ENCODE measurements around the gene GPX7. TPM values are rescaled to one million over a fixed set of nuclear protein-coding genes. Genes with fewer than 3 reads are reported as not detected.

Gene GPX7
- total RNA-seq, 5 donors from 2014 or later (not counting 1 experiment from before 2014, with no cell fraction given): 13.4 to 28.1 (median 22.9) TPM

DNA sequence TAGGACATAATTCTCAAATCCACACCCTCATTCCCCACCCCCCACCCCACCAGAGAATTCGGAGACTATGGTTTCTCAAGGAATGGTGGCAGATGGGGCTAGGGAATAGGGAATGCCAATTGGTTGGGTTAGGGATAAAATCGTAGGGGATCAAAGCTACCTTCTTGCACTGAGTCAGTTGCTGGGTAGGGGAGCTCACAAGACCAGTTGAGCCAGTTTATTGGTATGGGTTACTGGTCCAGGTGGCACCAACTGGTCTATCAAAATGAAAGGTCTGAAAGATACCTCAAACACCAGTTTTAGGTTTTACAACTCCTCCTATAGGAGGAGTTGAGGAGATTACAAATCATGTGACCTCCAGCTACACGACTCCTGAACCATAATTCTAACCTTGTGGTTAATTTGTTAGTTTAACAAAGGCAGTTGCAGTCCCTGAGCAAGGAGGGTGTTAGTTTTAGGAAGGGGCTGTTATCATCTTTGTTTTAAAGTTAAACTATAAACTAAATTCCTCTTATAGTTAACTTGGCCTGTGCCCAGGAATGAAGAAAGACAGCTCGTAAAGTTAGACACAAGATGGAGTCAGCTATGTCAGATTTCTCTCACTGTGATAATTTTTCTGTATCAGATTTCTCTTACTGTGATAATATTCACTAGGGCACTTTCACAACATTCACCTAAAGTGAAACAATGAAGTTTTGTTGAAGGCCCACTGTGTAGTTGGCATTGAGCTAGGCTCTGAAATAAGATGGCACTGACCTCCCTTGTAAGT, 33.3 kb downstream of the GPX7 start:
- peak overlapping the region; percentile 2 to 5 for H3K4me3 ChIP-seq (ENCODE audit: control insufficient read depth in 1 of 2, extremely low read depth in 1 of 2, low read length in 1 of 2)
- ATAC-seq (replicated peaks in 1 of 4): no peak
- WGBS (ENCODE audit: insufficient coverage): no CpG with 5 or more reads among the region's 4 CpGs
- H3K9me3 Mint-ChIP-seq: no peaks in the 10 kb centered on the region
- peak overlapping the region; percentile 99 to 100 for H3K27ac Mint-ChIP-seq
- H3K36me3 ChIP-seq (ENCODE audit: control insufficient read depth in 2 of 2, extremely low read depth in 1 of 2, insufficient read depth in 1 of 2, low read length in 1 of 2): no peaks in the 10 kb centered on the region
- ChIA-PET POLR2A (interaction anchor here (0.6 to 2.1 kb wide), 9 partner anchors 10 to 1198 kb away, joined by 3 to 10 read pairs (median 4); no protein-coding TSS in a partner anchor), CTCF (interaction anchor here (0.6 to 1.0 kb wide), 3 partner anchors 8 to 1667 kb away, joined by 3 to 4 read pairs (median 3); no protein-coding TSS in a partner anchor)
- peaks cover 80 to 82% (median 81%) of the 10 kb centered on the region in 3 donors for H3K4me1 Mint-ChIP-seq
- DNase-seq: peak in 2 of 35 experiments; percentile 2 to 60
- H3K36me3 Mint-ChIP-seq: peaks cover 16% of the 10 kb centered on the region
- H3K27ac ChIP-seq (ENCODE audit: low read length): peak overlapping the region; percentile 90
- H3K27me3 ChIP-seq (replicated peaks in 1 of 2; ENCODE audit: control insufficient read depth in 2 of 2, extremely low read depth in 1 of 2, insufficient read depth in 2 of 2, low read length in 1 of 2): no peaks in the 10 kb centered on the region
- H3K9me3 ChIP-seq: no peaks in the 10 kb centered on the region
- peaks cover 49 to 90% of the 10 kb centered on the region in 2 experiments for H3K4me1 ChIP-seq (ENCODE audit: control insufficient read depth in 1 of 2, extremely low read depth in 1 of 2, insufficient read depth in 2 of 2, low read length in 2 of 2)
- peak overlapping the region; percentile 91 to 95 (median 94) for H3K4me3 Mint-ChIP-seq
- no peaks in the 10 kb centered on the region for H3K27me3 Mint-ChIP-seq

DNA sequence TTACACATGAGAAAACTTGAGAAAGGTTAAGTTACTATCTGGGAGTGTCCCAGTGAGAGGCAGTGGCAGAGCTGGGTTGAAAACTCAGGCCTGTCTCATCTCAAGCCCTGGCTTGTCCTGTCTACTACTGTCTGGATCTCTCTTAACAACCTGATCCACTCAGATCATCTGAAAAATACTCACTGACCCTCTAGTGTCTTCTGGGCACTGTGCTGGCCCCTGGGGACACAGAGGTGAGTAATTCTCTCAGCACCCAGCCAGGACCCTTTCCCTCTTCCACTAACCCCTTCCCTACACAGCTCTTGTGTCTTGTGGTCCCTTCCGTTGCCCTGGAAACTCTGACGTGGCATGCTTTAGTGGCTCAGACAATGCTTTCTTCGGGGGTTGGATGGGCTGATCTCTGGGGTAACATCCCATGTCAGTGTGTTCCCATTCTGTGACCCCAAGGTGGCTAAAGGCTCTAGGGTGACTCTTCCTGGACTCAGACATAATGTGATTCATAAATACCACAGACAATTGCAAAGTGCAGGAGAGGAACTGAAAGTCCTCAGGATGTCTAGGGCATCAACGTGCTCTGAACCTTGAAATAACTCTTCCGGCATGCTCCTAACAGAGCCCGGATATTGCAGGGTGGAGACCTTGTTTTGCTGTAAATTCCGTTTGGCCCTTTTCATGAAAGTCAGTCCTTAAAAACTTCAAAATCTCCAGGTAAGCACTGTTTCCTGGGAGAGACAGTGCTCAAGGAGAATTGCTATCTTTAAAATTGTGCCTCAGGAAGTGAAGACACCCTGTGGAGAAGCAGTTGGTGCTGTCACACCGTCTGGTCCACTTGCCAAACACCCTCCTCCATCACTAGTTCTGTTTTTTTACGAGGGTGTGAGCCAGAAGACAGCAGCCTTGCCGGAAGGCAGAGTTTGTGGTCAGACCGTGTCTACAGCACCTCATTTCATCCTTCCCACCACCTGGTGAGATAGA, 34.8 kb downstream of the GPX7 start:
- H3K9me3 ChIP-seq: no peaks in the 10 kb centered on the region
- peak; percentile 71 to 75 (median 72) for ATAC-seq (replicated peaks in 1 of 4)
- peaks cover 0 to 3% of the 10 kb centered on the region in 2 donors for H3K36me3 ChIP-seq (ENCODE audit: control insufficient read depth in 2 of 2, extremely low read depth in 1 of 2, insufficient read depth in 1 of 2, low read length in 1 of 2)
- H3K27ac ChIP-seq (ENCODE audit: low read length): peak overlapping the region; percentile 99
- Mint-ChIP-seq H3K4me3 (peak overlapping the region; percentile 75 to 85 (median 83)), H3K36me3 (peaks cover 26% of the 10 kb centered on the region), H3K27me3 (no peaks in the 10 kb centered on the region), H3K27ac (peak overlapping the region; percentile 99 to 100), H3K4me1 (peaks cover 81 to 87% (median 83%) of the 10 kb centered on the region in 3 donors), H3K9me3 (peaks cover 0 to 5% (median 0%) of the 10 kb centered on the region in 3 donors)
- H3K27me3 ChIP-seq (replicated peaks in 1 of 2; ENCODE audit: control insufficient read depth in 2 of 2, extremely low read depth in 1 of 2, insufficient read depth in 2 of 2, low read length in 1 of 2): no peaks in the 10 kb centered on the region
- peak overlapping the region in 1 of 2 donors; percentile 22 for H3K4me3 ChIP-seq (ENCODE audit: control insufficient read depth in 1 of 2, extremely low read depth in 1 of 2, low read length in 1 of 2)
- H3K4me1 ChIP-seq (ENCODE audit: control insufficient read depth in 1 of 2, extremely low read depth in 1 of 2, insufficient read depth in 2 of 2, low read length in 2 of 2): peaks cover 50 to 93% of the 10 kb centered on the region in 2 experiments
- WGBS (ENCODE audit: insufficient coverage): 2% methylated on average over 5 of the region's 11 CpGs
- DNase-seq: peak; percentile 45 to 85 (median 65)
- CTCF ChIA-PET: interaction anchor here in 1 of 2 donors (0.9 to 1.0 kb wide), 2 partner anchors 49 to 84 kb away, joined by 4 read pairs; partner anchors contain the start of gene TUT4
- POLR2A ChIA-PET: interaction anchor here (0.6 to 2.1 kb wide), 2 partner anchors 49 to 84 kb away, joined by 3 to 10 read pairs; no protein-coding TSS in a partner anchor

DNA sequence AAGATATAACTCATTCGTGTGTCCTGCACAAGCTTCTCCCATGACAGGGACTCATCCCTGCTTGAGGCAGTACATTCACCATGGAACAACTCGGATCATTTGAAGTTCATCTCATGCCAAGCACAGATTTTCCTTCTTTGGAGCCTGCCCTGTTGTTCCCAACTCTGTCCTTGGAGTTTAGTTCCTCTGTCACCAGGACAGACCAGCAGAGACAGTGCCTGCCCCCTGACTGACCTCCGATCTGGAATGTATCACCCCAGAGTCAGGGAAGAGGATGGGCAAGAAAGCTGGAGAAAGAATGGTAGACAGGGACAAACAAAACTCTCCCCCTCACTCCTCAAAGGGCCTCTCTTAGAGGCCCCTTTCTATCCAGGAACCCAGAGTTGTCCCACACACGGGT, 35.8 kb downstream of the GPX7 start:
- 61% methylated on average over 2 of the region's 4 CpGs for WGBS (ENCODE audit: insufficient coverage)
- Mint-ChIP-seq H3K9me3 (peaks cover 0 to 5% (median 0%) of the 10 kb centered on the region in 3 donors), H3K36me3 (peaks cover 31% of the 10 kb centered on the region), H3K27me3 (no peaks in the 10 kb centered on the region), H3K4me3 (peak overlapping the region; percentile 75 to 85 (median 83)), H3K4me1 (peaks cover 80 to 87% (median 82%) of the 10 kb centered on the region in 3 donors), H3K27ac (peak overlapping the region; percentile 99 to 100)
- no peaks in the 10 kb centered on the region for H3K9me3 ChIP-seq
- H3K4me3 ChIP-seq (ENCODE audit: control insufficient read depth in 1 of 2, extremely low read depth in 1 of 2, low read length in 1 of 2): peak overlapping the region in 1 of 2 donors; percentile 22
- ATAC-seq (replicated peaks in 1 of 4) (no peak), DNase-seq (no peak)
- CTCF ChIA-PET: interaction anchor here in 1 of 2 donors (1.0 kb wide), 2 partner anchors 65 to 85 kb away, joined by 3 to 4 read pairs; partner anchors contain the start of gene TUT4
- H3K4me1 ChIP-seq (ENCODE audit: control insufficient read depth in 1 of 2, extremely low read depth in 1 of 2, insufficient read depth in 2 of 2, low read length in 2 of 2): peaks cover 45 to 90% of the 10 kb centered on the region in 2 experiments
- H3K36me3 ChIP-seq (ENCODE audit: control insufficient read depth in 2 of 2, extremely low read depth in 1 of 2, insufficient read depth in 1 of 2, low read length in 1 of 2): peaks cover 3 to 5% of the 10 kb centered on the region in 2 donors
- no peaks in the 10 kb centered on the region for H3K27me3 ChIP-seq (replicated peaks in 1 of 2; ENCODE audit: control insufficient read depth in 2 of 2, extremely low read depth in 1 of 2, insufficient read depth in 2 of 2, low read length in 1 of 2)
- POLR2A ChIA-PET: interaction anchor here in 1 of 2 donors (0.6 kb wide), 1 partner anchor 48 kb away, joined by 3 read pairs; no protein-coding TSS in a partner anchor
- H3K27ac ChIP-seq (ENCODE audit: low read length): peak overlapping the region; percentile 99

DNA sequence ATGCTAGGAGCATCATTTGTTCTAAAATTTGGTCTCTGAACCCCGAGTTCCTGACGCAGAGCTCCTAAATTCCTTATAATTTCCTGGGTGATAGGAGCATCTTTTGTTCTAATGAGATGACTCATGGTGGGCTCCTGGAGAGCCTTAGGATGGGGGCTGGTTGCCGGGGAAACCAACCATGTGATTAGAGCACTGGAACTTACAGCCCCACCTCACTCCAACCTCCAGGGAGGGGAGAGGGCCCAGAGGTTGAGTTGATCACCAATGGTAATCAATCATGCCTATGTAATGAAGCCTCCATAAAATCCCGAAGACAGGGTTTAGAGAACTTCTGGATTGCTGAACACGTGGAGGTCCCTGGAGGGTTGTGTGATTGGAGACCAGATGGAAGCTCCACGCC, 38.5 kb downstream of the GPX7 start:
- Mint-ChIP-seq H3K4me1 (peaks cover 67 to 71% (median 68%) of the 10 kb centered on the region in 3 donors), H3K27ac (peak overlapping the region; percentile 72 to 82), H3K4me3 (peak overlapping the region in 1 of 3 donors; percentile 58)

DNA sequence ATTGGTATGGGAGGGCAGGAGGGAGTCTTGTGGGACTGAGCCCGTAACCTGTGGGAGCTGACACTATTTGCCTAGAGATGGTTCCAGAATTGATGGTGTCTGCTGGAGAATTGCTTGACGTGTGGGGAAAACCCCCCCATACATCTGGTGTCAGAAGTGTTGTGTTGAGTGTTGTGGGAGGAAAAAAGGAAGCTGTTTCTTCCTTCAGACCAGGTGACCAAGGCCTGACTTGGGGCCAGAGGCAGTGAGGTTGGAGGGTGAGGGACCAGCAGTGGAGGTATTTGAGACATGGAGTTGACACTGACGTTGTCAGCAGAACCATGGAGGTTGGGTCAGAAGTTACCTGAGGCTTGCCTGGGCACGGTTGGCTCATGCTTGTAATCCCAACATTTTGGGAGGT, 39.1 kb downstream of the GPX7 start:
- 82% methylated on average over 2 of the region's 4 CpGs for WGBS (ENCODE audit: insufficient coverage)
- Histone ChIP-seq H3K4me1 (ENCODE audit: control insufficient read depth in 1 of 2, extremely low read depth in 1 of 2, insufficient read depth in 2 of 2, low read length in 2 of 2) (peaks cover 29 to 62% of the 10 kb centered on the region in 2 experiments), H3K36me3 (ENCODE audit: control insufficient read depth in 2 of 2, extremely low read depth in 1 of 2, insufficient read depth in 1 of 2, low read length in 1 of 2) (peaks cover 3 to 21% of the 10 kb centered on the region in 2 donors), H3K27me3 (replicated peaks in 1 of 2; ENCODE audit: control insufficient read depth in 2 of 2, extremely low read depth in 1 of 2, insufficient read depth in 2 of 2, low read length in 1 of 2) (no peaks in the 10 kb centered on the region), H3K9me3 (no peaks in the 10 kb centered on the region), H3K4me3 (ENCODE audit: control insufficient read depth in 1 of 2, extremely low read depth in 1 of 2, low read length in 1 of 2) (no peak overlapping the region), H3K27ac (ENCODE audit: low read length) (no peak overlapping the region)
- Mint-ChIP-seq H3K27me3 (no peaks in the 10 kb centered on the region), H3K36me3 (peaks cover 39% of the 10 kb centered on the region), H3K4me3 (peak overlapping the region in 1 of 3 donors; percentile 58), H3K9me3 (peaks cover 0 to 5% (median 0%) of the 10 kb centered on the region in 3 donors), H3K27ac (peak overlapping the region; percentile 72 to 82), H3K4me1 (peaks cover 64 to 68% (median 65%) of the 10 kb centered on the region in 3 donors)
- ChIA-PET CTCF (interaction anchor here in 1 of 2 donors (1.6 kb wide), 1 partner anchor 45 kb away, joined by 5 read pairs; no protein-coding TSS in a partner anchor), POLR2A (interaction anchor here (0.6 to 0.9 kb wide), 2 partner anchors 25 to 188 kb away, joined by 3 to 4 read pairs; no protein-coding TSS in a partner anchor)
- DNase-seq: peak in 2 of 35 experiments; percentile 22 to 41
- no peak for ATAC-seq (replicated peaks in 1 of 4)

More for the DNA sequence above, 38.5 kb downstream of the GPX7 start:
- peaks cover 0 to 5% (median 0%) of the 10 kb centered on the region in 3 donors for H3K9me3 Mint-ChIP-seq
- H3K4me1 ChIP-seq (ENCODE audit: control insufficient read depth in 1 of 2, extremely low read depth in 1 of 2, insufficient read depth in 2 of 2, low read length in 2 of 2): peaks cover 32 to 65% of the 10 kb centered on the region in 2 experiments
- H3K9me3 ChIP-seq: no peaks in the 10 kb centered on the region
- DNase-seq (no peak), ATAC-seq (replicated peaks in 1 of 4) (no peak)
- no peaks in the 10 kb centered on the region for H3K27me3 ChIP-seq (replicated peaks in 1 of 2; ENCODE audit: control insufficient read depth in 2 of 2, extremely low read depth in 1 of 2, insufficient read depth in 2 of 2, low read length in 1 of 2)
- WGBS (ENCODE audit: insufficient coverage): no CpG with 5 or more reads among the region's 6 CpGs
- H3K36me3 Mint-ChIP-seq: peaks cover 39% of the 10 kb centered on the region
- ChIA-PET CTCF (interaction anchor here (0.5 to 1.6 kb wide), 3 partner anchors 28 to 45 kb away, joined by 4 to 5 read pairs (median 4); no protein-coding TSS in a partner anchor), POLR2A (interaction anchor here in 1 of 2 donors (0.6 to 0.9 kb wide), 3 partner anchors 25 to 89 kb away, joined by 3 to 4 read pairs (median 3); no protein-coding TSS in a partner anchor)
- no peak overlapping the region for H3K4me3 ChIP-seq (ENCODE audit: control insufficient read depth in 1 of 2, extremely low read depth in 1 of 2, low read length in 1 of 2)
- no peak overlapping the region for H3K27ac ChIP-seq (ENCODE audit: low read length)
- no peaks in the 10 kb centered on the region for H3K27me3 Mint-ChIP-seq
- H3K36me3 ChIP-seq (ENCODE audit: control insufficient read depth in 2 of 2, extremely low read depth in 1 of 2, insufficient read depth in 1 of 2, low read length in 1 of 2): peaks cover 3 to 21% of the 10 kb centered on the region in 2 donors
